ENCODE results near the gene DCST2.
A peak's percentile ranks its signal among the peaks of the same experiment; 100 is the strongest.

DCST2 gene

DNA sequence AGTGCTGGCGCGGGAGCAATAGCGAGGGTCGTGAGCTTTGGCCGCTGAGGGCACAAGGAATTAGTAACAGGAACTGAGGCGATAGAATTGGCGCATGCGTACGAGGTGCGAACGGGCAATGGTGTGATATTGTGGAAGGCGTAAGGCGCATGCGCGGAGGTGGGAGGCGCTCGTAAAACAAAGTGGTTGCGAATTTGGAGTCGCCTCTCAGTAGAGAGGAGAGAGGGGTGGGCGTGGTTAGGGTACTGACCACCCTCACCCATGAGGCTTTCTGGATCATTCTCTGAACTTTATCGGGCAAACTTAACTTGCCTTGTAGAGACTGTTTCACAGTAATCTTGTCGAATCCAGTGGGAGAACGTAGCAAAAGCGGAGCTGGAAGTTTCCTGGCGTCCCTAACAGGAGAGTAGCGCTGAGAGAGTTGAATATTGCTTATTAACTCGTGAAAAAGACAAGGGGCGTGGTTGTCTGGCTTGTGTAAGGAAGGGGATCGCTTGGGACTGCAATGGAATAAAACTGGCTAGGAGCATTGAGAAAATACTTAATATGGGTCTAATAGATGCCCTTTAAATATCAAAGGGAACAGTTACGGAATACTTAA lies 58.7 kb downstream of the DCST2 start:
- peak; percentile 100 for DNase-seq (ENCODE audit: low spot score)

DNA sequence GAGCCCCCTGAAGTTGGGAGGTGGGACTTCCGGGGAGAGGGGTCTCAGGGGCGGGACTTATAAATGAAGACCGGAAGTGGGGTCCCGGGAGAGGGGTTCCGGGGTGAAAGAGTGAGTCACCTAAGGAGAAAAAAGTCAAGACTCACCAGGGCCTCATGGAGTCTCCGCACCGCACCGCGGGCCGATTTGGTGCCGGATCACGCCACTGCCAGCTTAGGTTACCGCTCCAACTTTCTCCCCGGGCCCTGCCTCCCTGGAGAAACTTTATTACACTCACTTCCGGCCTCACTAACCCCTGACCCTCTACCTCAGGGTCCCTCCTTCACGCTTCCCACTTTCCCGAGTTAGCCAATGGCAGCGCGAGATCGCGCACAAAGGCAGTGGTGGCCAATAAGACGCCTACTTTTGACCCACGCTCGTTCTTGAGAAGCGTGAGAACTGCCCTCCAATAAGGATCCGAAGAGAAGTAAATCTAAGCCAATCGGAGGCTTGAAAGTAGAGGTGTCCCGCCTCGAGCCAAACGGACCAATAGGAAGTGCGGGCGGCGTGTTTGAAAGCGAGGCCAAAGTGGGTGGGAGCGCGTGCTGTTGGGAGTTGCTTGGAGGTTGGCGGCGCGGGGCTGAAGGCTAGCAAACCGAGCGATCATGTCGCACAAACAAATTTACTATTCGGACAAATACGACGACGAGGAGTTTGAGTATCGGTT lies 59.3 kb downstream of the DCST2 start, which contains the start of gene CKS1B:
Gene CKS1B (plus strand): TSS at position 580 of the 706 bp plus-strand sequence. CDS start 65 bp downstream, at position 645.
- peak; percentile 100 for DNase-seq (ENCODE audit: low spot score)

DNA sequence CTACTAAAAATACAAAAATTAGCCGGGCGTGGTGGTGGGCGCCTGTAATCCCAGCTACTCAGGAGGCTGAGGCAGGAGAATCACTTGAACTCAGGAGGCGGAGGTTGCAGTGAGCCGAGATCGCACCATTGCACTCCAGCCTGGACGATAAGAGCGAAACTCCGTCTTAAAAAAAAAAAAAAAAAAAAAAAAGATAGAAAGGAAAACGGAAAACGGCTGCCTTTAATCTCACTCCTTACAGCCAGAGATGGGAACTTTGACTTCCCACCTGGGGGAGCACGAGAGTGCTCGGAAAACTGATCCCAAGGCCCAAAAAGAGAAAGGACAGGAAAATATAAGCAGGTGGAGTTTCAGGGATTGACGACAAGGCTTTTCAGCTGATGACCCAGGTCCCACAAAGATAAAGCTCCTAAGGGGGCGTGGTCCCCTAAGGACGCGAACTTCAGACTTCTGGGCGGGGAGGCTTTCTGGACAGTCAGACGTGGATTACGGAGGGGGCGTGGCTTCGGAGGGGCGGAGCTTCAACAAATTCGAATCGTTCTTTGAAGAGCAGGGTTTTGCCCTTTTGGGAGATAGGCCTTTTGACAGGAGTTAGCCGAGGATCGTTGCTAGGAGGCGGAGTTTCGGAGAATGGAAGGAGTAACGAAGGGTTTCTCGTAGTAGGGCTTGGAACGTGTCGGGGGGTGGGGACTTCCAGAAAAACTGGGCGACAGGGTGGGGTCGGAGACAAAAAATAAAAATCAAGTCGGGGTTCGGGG lies 60.1 kb downstream of the DCST2 start:
- peak; percentile 100 for DNase-seq (ENCODE audit: low spot score)

DNA sequence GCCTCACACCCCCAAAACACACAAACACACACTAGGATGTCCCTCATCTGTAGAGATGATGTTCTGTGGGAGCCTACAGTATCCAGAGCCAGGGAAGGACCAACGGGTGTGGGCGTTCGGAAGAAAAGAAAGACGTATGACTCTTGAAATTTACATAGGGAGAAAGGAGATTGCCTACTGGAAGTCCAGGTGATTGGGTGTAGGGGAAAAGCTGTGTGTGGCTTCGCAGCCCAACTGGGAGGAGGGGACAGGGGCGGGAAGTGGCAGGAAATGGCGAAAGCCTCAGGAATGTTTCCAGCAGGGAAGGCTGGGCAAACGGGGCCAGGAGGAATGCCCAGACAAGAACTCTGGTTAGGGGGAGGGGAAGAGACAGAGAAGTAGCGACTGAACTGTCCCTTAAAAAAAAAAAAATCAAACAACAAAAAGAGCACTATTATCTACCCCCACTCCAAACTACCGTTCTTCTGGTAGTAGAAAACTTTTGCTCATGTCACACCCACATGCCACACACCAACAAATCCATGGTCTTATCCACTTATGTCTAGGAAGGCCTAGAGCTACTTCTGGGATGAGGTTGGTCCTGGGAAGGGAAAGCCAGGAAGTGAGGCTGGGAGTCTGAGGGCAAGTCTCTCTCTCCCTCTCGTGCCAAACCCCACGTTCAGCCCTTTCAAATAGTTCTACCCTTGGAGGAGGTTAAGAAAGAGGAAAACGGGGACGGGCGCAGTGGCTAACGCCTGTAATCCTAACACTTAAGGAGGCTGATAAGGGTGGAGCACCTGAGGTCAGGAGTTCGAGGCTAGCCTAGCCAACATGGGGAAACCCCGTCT lies 60.9 kb downstream of the DCST2 start:
- no peak for DNase-seq (ENCODE audit: low spot score)

DNA sequence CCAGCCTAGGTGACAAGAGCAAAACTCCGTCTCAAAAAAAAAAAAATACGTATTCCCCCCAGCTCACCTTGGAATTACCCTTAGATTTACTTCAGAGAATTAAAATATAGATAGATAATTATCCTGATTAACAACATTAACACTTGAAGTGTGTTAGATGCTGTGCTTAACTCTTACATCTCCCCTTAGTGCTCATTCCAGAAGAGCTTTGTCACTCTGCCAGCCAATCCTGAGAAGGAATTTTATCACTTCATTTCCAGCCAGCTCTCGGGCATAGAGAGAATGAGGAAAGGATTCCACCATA lies 61.4 kb downstream of the DCST2 start:
- DNase-seq (ENCODE audit: low spot score) = no peak

DNA sequence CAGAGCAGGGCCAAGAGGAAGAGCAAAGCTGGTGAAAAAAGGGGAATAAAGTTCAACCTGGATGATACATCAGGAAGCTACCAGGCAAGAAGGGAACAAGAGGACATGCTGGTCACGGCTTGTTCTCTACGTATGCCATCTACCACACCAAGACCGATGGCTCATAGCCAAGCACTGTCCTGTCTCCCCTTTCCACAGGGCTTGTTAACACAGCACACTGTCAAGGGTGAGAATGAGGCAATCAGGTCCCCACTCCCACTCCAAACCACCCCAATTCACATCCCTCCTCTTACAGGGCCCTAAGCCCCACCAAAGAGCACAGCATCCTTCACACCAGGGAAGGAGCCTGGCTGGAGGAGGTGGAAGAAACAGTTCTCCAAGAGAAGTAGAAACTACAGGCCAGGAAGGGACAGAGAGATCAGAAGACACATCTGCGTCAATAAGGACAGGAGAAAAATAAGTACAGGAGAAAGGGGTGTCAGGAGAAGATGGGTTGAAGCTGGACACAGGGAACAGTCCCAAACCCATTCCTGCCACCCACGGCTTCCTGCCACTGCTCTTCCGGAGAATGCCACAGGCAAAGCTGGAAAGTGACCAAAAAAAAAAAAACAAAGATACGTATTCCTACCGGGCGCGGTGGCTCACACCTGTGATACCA lies 62.1 kb downstream of the DCST2 start:
- no peak for DNase-seq (ENCODE audit: low spot score)

DNA sequence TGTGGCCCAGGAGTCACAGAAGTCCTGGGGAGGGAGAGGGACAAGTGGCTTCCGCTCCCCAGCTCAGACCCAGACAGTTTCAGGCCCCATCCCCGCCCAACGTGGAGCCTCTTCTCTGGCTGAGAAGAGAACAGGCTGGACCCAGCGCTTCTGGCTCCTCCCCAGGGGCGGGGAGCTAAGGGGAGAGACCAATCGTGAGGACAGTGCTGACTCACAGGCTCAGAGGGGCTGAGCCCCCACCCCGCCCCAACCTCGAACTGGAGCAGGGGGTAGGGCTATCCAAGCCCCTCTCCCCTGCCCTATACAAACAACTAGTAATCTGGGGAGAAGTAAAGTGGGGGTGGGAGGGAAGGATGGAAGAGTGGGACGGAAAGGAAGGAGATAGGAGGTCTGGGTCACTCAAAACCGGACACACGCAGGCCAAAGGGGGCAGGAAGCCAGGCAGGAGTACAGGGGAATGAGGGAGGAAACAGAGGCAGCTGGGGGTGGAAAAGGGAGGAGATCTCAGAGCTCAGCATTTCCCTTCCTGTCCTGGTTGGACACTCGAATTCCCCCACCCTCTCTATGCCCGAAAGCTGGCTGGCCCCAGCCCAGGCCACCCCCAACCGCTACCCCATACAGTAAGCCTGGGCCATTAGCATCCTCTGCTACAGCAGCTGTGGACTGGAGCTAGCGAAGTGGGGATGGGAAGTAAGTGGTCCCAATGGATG lies 62.8 kb downstream of the DCST2 start, which contains the start of gene SHC1:
Gene SHC1 (minus strand): TSS at position 117 of the 710 bp plus-strand sequence. CDS start 221 bp downstream, outside the sequence.
- DNase-seq (ENCODE audit: low spot score) = peak; percentile 89

DNA sequence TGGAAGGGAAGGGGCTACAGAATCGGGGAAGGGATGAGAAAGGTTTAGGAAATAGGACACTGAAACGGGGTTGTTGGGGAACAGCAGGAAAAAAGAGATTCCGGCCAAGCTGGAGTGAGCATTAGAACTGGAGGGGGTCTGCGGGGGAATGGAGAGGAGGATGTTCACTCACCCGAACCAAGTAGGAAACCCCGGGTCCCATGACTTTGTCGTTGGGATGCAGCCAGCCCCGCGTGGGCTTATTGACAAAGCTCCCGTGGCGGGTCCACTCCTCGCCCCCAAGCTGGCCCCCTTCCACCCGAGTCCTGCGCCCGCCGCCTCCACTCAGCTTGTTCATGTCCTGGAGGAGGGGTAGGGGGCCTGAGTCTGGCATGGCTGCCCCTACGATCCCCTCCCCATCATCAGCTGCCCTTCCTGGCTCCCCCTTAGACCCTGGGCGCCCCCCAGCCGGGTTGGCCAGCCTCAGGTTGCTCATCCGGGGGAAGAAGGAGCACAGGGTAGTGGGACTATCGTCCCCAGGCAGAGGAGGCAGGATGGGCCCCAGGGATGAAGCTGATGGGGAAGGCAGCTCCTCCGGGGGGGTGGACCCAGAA lies 63.6 kb downstream of the DCST2 start:
- DNase-seq (ENCODE audit: low spot score) = no peak

DNA sequence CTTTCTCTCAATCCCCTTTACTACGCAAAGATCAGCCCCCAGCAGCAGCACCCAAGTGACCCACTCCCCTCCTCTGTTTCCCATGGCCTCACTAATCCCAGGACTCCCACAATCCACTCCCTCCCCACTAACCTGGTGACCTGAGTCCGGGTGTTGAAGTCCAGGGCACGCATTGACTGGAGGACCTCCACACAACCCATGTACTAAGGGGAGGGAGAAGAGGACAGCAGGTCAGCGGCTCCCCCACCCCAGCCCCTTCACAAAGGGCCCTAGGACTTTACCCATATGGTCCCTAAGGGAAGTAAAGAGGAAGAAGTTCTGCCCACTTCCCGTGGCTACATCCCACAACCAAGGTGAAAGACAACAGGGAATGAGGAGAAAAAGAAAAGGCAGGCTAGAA lies 64.3 kb downstream of the DCST2 start:
- no peak for DNase-seq (ENCODE audit: low spot score)

DNA sequence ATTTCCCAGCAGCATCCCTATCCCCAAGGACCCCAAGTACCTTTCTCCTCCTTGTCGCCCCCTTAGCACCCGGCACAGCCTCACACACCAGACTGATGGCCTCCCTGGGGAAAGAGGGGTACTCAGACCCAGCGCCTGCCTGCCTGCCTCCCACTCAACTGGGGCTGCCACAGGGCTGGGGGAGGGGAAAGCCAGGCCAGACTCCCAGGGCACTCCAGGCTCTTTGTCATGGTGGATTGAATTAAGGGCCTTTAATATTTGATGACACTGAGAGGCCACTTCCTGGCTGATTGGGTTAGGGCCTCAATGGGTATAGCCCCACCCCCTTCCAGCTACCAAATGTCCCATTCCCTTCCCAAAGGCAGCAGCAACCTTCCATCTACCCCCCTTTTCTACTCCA lies 64.8 kb downstream of the DCST2 start:
- no peak for DNase-seq (ENCODE audit: low spot score)
